GM12878 (cell line): ENCODE data around the gene PIGU. TPM values are rescaled to one million over a fixed set of nuclear protein-coding genes. Genes with fewer than 3 reads are reported as not detected.

Source experiments
- ATAC-seq: fragments of 200-7000 bp; cut with Tn5 transposase; 3 replicates; pipeline ENCODE4 v1.9.1; 2020; ENCODE audit warnings: mild to moderate bottlenecking, moderate library complexity
- BruUV-seq: library from RNA; stranded (reverse); fragments of 400-500 nt; replicated peaks from 2 replicates; lab custom pipeline; 2021; lab: Mats Ljungman, UMichigan
- CTCF ChIA-PET: fragments of 300-600 bp; sonication (Branson Sonifier 250); formaldehyde crosslinking; extraction: SDS; loops from one replicate; lab custom pipeline; 2021; ENCODE audit warnings: inconsistent platforms; lab: Yijun Ruan, JAX
- POLR2A ChIA-PET: fragments of 350-600 bp; formaldehyde crosslinking; extraction: SDS; loops from one replicate; lab custom pipeline; 2021; ENCODE audit warnings: inconsistent platforms; lab: Charles Lee
- RAD21 ChIA-PET: fragments of 300-600 bp; sonication (Branson Sonifier 250); formaldehyde crosslinking; loops from one replicate; lab custom pipeline; 2023; ENCODE audit warnings: antibody characterized with exemption; ENCODE audit not compliant: unreplicated experiment; lab: Charles Lee
- SMC1A ChIA-PET: fragments of 300-600 bp; sonication (Branson Sonifier 250); formaldehyde crosslinking; loops from one replicate; lab custom pipeline; 2023; ENCODE audit not compliant: unreplicated experiment, uncharacterized antibody; lab: Charles Lee
- DNase-seq: peaks from one replicate; pipeline ENCODE4 v3.0.0-alpha.2; 2011; ENCODE audit warnings: low read depth, low spot score
- FAIRE-seq: peaks from 3 replicates; lab custom pipeline; 2011; peaks lifted over from hg19 to GRCh38; lab: Jason Lieb, UNC
- H2AFZ ChIP-seq: 2 replicates; pipeline ENCODE4 v1.6.0; 2011; ENCODE audit warnings: low read depth, low read length, control low read depth; ENCODE audit not compliant: control insufficient read depth
- H3K27ac ChIP-seq: 2 replicates; pipeline ENCODE4 v1.5.1; 2011; ENCODE audit warnings: control low read depth; ENCODE audit not compliant: control insufficient read depth, insufficient read depth
- H3K27me3 ChIP-seq, 2 experiments: replicated peaks in 1 of 2; 2 replicates each; pipeline versions ENCODE4 v1.6.0 to v1.6.1; 2011; ENCODE audit warnings: low read length in 1 of 2; ENCODE audit not compliant: control insufficient read depth in 2 of 2, insufficient read depth in 2 of 2
- H3K36me3 ChIP-seq, 2 experiments: 2 replicates each; pipeline ENCODE4 v1.5.1; 2011; ENCODE audit warnings: low read length in 1 of 2; ENCODE audit not compliant: control insufficient read depth in 2 of 2, insufficient read depth in 2 of 2
- H3K4me1 ChIP-seq: 2 replicates; pipeline ENCODE4 v1.6.1; 2011; ENCODE audit warnings: mild to moderate bottlenecking, low read length, moderate library complexity, mixed read lengths; ENCODE audit not compliant: control insufficient read depth, insufficient read depth
- H3K4me2 ChIP-seq: 2 replicates; pipeline ENCODE4 v1.6.0; 2011; ENCODE audit warnings: control low read depth; ENCODE audit not compliant: control insufficient read depth, insufficient read depth
- H3K4me3 ChIP-seq: fragments of 200-600 bp; sonication (generic); 2 replicates; pipeline ENCODE4 v1.5.1; 2016
- H3K79me2 ChIP-seq: 2 replicates; pipeline ENCODE4 v1.6.0; 2011; ENCODE audit warnings: low read length; ENCODE audit not compliant: control insufficient read depth, insufficient read depth
- H3K9ac ChIP-seq: 2 replicates; pipeline ENCODE4 v1.8.0; 2011; ENCODE audit warnings: low read length, control low read depth, mixed read lengths; ENCODE audit not compliant: control insufficient read depth, insufficient read depth
- H3K9me3 ChIP-seq: replicated peaks from 3 replicates; pipeline ENCODE4 v1.5.1; 2011; ENCODE audit warnings: mild to moderate bottlenecking, low read length; ENCODE audit not compliant: control insufficient read depth, insufficient read depth
- H4K20me1 ChIP-seq: 2 replicates; pipeline ENCODE4 v1.6.0; 2011; ENCODE audit not compliant: control insufficient read depth, insufficient read depth
- CHD1 ChIP-seq: IDR thresholded peaks from 2 replicates; pipeline ENCODE4 v1.6.1; 2012; ENCODE audit warnings: low read depth, low read length, improper control_type of control experiment
- ETV6 ChIP-seq, 2 experiments: fragments of 450-650 bp in 1 of 2; IDR thresholded peaks in 1 of 2; conservative IDR thresholded peaks in 1 of 2; 2 replicates each; pipeline ENCODE4 v1.6.1; 2014; ENCODE audit warnings: antibody characterized with exemption in 1 of 2, borderline replicate concordance in 1 of 2, low read depth in 1 of 2, mild to moderate bottlenecking in 1 of 2, moderate library complexity in 1 of 2
- HDGF ChIP-seq: fragments of 450-650 bp; IDR thresholded peaks from 2 replicates; pipeline ENCODE4 v1.6.1; 2016; ENCODE audit warnings: antibody characterized with exemption
- KAT2A ChIP-seq: conservative IDR thresholded peaks from 2 replicates; pipeline ENCODE4 v1.6.1; 2011; ENCODE audit warnings: low read depth, low read length; ENCODE audit not compliant: control insufficient read depth
- MTA2 ChIP-seq: fragments of 450-650 bp; IDR thresholded peaks from 2 replicates; pipeline ENCODE4 v1.6.1; 2016; ENCODE audit warnings: low read depth, mild to moderate bottlenecking, moderate library complexity
- SMAD5 ChIP-seq: IDR thresholded peaks from 2 replicates; pipeline ENCODE4 v1.6.1; 2016; ENCODE audit warnings: antibody characterized with exemption, low read depth
- TCF3 ChIP-seq: IDR thresholded peaks from 2 replicates; pipeline ENCODE4 v1.6.1; 2012; ENCODE audit warnings: low read depth, mild to moderate bottlenecking, low read length, borderline replicate concordance; ENCODE audit not compliant: insufficient read depth
- YBX1 ChIP-seq: fragments of 450-650 bp; IDR thresholded peaks from 2 replicates; pipeline ENCODE4 v1.6.1; 2016; ENCODE audit warnings: antibody characterized with exemption
- WGBS: methylation state at CpG from one replicate; pipeline ENCODE4 v1.1.6; 2016; ENCODE audit warnings: low lambda C conversion rate; ENCODE audit not compliant: insufficient replicate concordance, insufficient coverage; ENCODE audit errors: missing lambda C conversion rate; 5-methylcytosine and 5-hydroxymethylcytosine counted together
- in situ Hi-C: fragments of 300-500 bp; cut with MboI; formaldehyde crosslinking; loops from 9 replicates; pipeline ENCODE4 v1.14.3; 2018; ENCODE audit warnings: mixed read lengths
- intact Hi-C: fragments of 100-400 bp; cut with micrococcal nuclease; formaldehyde crosslinking; loops from one replicate; pipeline ENCODE4 v1.14.2; 2022; ENCODE audit not compliant: unreplicated experiment
- polyA plus RNA-seq, 11 experiments: library from polyadenylated mRNA; depleted of rRNA in 4 of 11; unstranded in 6 of 11; stranded (reverse) in 5 of 11; fragments of >200 nt; fragmentation: Nextera tagmentation in 4 of 11; fragmentation: Illumina TruSeq in 1 of 11; extraction: Ambion mirVana in 4 of 11; extraction: Trizol in 1 of 11; gene quantifications; 1 replicate in 1 of 11; 2 replicates in 10 of 11; pipeline versions ENCODE4 v1.2.1 to v1.2.3, GENCODE V29; 2011 to 2016; ENCODE audit warnings: inconsistent platforms in 2 of 11, missing spikeins in 2 of 11, low read depth in 1 of 11
- total RNA-seq, 4 experiments: library from RNA; depleted of rRNA in 3 of 4; stranded (reverse); fragments of >200 nt in 3 of 4; fragmentation: Illumina TruSeq in 1 of 4; extraction: Trizol in 1 of 4; gene quantifications; 2 replicates each; pipeline versions ENCODE4 v1.2.1 to v1.2.3, GENCODE V29; 2013 to 2021
- TF ChIP-seq, protein P1 (sequence below): fragments of 450-650 bp; IDR thresholded peaks from 2 replicates; pipeline ENCODE4 v1.6.1; 2017; ENCODE audit warnings: mild to moderate bottlenecking, moderate library complexity

PIGU gene
- total and polyA plus RNA-seq, 10 of the 15 experiments (the other 5 are each of a cell fraction or from before 2014, with no cell fraction given): 4.1 to 88.2 (median 25.0) TPM

DNA sequence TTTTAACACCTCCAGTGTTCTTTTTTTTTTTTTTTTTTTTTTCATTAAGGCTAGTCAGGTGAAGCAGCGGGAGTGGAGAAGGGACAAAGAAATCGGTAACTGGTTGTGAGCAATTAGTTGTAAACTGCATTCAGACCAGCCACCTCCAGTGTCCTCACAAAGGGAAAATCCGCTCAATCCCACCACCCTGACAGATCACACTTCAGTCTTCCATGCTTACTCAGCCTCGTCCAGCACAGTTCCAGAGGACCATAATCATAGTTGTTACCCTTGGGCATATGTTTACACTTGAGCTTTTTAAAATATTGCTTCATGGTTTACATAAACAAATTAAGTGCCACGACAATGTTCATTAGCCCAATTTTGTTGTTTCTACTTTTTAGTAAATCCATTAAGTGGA lies 150.4 kb downstream of the PIGU start:
- Histone ChIP-seq H3K27ac (no peak overlapping the region), H2AFZ (no peak overlapping the region), H3K4me3 (no peak overlapping the region)
- SMC1A ChIA-PET: interaction anchor here (1.2 kb wide), 1 partner anchor 213 kb away, joined by 6 read pairs; no protein-coding TSS in a partner anchor
- TF ChIP-seq KAT2A (no peak), ETV6 (conservative IDR thresholded peaks at IDR 0.05 in 1 of 2, IDR thresholded peaks at IDR 0.05 in 1 of 2; ENCODE audit: borderline replicate concordance in 1 of 2, low read depth in 1 of 2) (no peak), HDGF (no peak), SMAD5 (no peak), MTA2 (no peak), YBX1 (no peak), CHD1 (no peak), TCF3 (no peak)
- TF ChIP-seq, protein P1, sequence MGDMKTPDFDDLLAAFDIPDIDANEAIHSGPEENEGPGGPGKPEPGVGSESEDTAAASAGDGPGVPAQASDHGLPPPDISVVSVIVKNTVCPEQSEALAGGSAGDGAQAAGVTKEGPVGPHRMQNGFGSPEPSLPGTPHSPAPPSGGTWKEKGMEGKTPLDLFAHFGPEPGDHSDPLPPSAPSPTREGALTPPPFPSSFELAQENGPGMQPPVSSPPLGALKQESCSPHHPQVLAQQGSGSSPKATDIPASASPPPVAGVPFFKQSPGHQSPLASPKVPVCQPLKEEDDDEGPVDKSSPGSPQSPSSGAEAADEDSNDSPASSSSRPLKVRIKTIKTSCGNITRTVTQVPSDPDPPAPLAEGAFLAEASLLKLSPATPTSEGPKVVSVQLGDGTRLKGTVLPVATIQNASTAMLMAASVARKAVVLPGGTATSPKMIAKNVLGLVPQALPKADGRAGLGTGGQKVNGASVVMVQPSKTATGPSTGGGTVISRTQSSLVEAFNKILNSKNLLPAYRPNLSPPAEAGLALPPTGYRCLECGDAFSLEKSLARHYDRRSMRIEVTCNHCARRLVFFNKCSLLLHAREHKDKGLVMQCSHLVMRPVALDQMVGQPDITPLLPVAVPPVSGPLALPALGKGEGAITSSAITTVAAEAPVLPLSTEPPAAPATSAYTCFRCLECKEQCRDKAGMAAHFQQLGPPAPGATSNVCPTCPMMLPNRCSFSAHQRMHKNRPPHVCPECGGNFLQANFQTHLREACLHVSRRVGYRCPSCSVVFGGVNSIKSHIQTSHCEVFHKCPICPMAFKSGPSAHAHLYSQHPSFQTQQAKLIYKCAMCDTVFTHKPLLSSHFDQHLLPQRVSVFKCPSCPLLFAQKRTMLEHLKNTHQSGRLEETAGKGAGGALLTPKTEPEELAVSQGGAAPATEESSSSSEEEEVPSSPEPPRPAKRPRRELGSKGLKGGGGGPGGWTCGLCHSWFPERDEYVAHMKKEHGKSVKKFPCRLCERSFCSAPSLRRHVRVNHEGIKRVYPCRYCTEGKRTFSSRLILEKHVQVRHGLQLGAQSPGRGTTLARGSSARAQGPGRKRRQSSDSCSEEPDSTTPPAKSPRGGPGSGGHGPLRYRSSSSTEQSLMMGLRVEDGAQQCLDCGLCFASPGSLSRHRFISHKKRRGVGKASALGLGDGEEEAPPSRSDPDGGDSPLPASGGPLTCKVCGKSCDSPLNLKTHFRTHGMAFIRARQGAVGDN: no peak
- TF ChIP-seq, all 136 proteins: peak for 0
- WGBS: 93% methylated on average over 3 of the region's 5 CpGs
- H3K27me3 ChIP-seq: no peaks in the 10 kb centered on the region
- ChIA-PET RAD21 (no interaction called here), POLR2A (no interaction called here), CTCF (interaction anchor here (0.6 to 6.2 kb wide), 2 partner anchors 173 to 213 kb away, joined by 3 to 57 read pairs; no protein-coding TSS in a partner anchor)
- H4K20me1 ChIP-seq: peaks cover 3% of the 10 kb centered on the region; the same call in 1 of the 2 replicates
- intact Hi-C loops: loop anchor here (10.0 kb wide), 1 partner anchor 332 kb away; no protein-coding TSS in a partner anchor
- in situ Hi-C loops: no loop called here
- no peaks in the 10 kb centered on the region for H3K9me3 ChIP-seq
- no peak for ATAC-seq
- H3K36me3 ChIP-seq: peaks cover 14 to 20% of the 10 kb centered on the region in 2 experiments; a peak in 3 of 4 replicates
- H3K4me2 ChIP-seq: no peak overlapping the region
- no peak for DNase-seq
- H3K79me2 ChIP-seq: peaks cover 20% of the 10 kb centered on the region
- H3K4me1 ChIP-seq: peaks cover 8% of the 10 kb centered on the region
- no peak overlapping the region for H3K9ac ChIP-seq
- FAIRE-seq: no peak
- BruUV-seq: no TSS peak
